Measurements from ENCODE around the gene RBL2. TPM values are rescaled to one million over a fixed set of nuclear protein-coding genes. Genes with fewer than 3 reads are reported as not detected.
A peak's percentile ranks its signal among the peaks of the same experiment; 100 is the strongest.
"Not testable (repeated sequence)": the region's sequence is repeated elsewhere in the genome, so short reads cannot be mapped to it uniquely, and the experiment has no call there.

RBL2 gene
- total RNA-seq, 4 donors from 2014 or later, result 54.4 to 97.4 (median 80.1) TPM

DNA sequence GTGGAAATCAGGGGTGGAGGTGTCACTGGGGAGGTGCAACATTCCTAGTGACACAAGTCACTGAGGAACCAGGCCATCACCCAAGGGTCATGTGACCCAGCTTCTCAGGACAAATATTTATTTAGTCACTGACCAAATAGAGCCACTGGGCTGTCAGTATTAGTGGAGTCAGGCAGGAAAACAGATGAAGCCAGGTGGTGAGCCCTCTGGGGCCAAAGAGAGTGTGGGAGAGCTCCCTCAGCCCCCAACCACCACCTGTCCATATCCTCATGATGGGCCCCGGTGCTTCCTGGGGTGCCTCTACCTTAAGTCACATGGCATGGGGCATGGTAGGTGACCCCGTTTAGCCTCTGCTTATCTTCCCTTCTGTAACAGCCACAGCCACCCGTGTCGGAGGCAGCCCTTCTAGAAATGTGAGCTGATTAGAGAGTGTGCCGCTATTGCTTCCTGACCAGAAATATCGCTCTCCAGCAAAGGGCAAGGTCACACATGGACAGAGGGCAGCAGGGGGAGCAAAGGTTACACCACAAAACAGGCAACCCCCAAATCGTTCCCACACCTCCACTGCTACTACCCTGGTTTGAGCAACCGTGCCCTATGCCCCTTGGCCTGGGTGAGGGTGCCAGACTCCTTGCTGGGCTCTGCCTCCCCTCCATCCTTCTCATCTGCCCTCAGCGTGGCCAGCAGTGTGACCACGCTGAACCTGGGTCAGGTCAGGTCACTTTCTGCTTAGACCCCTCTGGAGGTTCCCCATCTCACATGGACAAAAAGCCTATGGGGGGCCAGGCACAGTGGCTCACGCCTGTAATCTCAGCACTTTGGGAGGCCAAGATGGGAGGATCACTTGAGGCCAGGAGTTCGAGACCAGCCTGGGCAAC lies 77.4 kb downstream of the RBL2 start:
- DNase-seq (ENCODE audit: low spot score), result no peak
- no peak for ATAC-seq (ENCODE audit: low FRiP score)
- TF ChIP-seq, protein P1, sequence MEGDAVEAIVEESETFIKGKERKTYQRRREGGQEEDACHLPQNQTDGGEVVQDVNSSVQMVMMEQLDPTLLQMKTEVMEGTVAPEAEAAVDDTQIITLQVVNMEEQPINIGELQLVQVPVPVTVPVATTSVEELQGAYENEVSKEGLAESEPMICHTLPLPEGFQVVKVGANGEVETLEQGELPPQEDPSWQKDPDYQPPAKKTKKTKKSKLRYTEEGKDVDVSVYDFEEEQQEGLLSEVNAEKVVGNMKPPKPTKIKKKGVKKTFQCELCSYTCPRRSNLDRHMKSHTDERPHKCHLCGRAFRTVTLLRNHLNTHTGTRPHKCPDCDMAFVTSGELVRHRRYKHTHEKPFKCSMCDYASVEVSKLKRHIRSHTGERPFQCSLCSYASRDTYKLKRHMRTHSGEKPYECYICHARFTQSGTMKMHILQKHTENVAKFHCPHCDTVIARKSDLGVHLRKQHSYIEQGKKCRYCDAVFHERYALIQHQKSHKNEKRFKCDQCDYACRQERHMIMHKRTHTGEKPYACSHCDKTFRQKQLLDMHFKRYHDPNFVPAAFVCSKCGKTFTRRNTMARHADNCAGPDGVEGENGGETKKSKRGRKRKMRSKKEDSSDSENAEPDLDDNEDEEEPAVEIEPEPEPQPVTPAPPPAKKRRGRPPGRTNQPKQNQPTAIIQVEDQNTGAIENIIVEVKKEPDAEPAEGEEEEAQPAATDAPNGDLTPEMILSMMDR (IDR thresholded peaks at IDR 0.05), result no peak

DNA sequence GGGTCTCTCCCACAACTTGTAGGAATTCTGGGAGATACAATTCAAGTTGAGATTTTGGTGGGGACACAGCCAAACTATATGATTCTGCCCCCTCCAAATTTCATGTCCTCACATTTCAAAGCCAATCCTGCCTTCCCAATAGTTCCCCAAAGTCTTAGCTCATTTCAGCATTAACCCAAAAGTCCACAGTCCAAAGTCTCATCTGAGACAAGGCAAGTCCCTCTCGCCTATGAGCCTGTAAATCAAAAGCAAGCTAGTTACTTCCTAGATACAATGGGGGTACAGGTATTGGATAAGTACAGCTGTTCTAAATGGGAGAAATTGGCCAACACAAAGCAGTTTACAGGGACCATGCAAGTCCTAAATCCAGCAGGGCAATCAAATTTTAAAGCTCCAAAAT lies 78.5 kb downstream of the RBL2 start:
- not testable (repeated sequence) for DNase-seq (ENCODE audit: low spot score); ATAC-seq (ENCODE audit: low FRiP score)

DNA sequence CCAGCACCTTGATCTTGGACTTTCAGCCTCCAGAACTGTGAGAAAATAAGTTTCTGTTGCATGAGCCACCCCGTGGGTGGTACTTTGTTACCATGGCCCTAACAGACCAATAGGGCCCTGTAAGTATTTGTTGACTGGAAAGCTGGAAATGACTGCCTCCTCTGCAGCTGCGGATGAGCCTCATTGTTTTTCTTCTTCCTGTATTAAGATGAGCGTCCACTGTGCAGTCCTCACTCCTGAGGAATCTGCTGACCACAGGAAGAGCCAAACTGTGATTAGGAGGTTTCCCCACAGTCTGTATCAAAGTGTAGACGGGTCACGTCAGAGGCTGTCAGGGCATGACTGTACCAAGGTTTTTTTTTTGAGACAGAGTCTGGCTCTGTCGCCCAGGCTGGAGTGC lies 81.0 kb downstream of the RBL2 start:
- TF ChIP-seq, protein P1 (IDR thresholded peaks at IDR 0.05), result no peak
- ATAC-seq (ENCODE audit: low FRiP score) (no peak), DNase-seq (ENCODE audit: low spot score) (no peak)

DNA sequence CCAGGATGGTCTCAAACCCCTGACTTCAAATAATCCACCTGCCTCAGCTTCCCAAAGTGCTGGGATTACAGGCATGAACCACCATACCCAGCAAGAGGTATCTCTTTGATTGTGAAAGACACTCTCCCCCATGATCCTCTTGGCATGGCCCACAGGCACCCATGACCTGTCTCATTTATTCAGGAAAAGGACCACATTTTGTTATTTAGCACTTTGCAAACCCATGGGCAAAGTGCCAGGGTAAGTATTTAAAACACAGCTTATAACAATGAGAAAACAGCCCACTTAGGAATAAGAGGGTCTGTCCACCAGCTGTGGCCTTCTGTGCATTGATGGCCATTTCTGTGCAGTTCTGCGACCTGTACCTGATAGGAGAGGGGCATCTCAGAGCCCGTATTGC lies 81.5 kb downstream of the RBL2 start:
- DNase-seq (ENCODE audit: low spot score) (no peak), ATAC-seq (ENCODE audit: low FRiP score) (no peak)
- TF ChIP-seq, protein P1 (IDR thresholded peaks at IDR 0.05), result no peak

DNA sequence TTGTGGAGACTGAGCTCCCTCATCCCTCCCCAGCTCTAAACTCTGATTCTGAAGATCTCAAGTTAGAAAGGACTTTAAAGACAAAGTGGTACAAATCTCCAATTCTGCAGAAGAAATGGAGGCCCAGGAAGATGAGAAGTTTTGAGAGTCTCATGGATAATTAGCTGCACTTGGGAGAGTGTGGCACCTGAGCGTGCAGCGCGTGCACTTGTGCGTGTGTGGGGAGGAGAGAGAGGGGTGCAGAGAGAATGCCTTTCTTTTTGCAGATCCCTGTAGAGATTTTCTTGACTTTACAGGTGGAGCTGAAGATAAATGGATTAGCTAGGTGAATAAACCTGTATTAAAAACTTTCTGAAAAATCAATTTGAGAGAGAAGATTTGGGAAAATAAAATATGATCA lies 83.6 kb downstream of the RBL2 start:
- TF ChIP-seq, protein P1 (IDR thresholded peaks at IDR 0.05), result no peak

DNA sequence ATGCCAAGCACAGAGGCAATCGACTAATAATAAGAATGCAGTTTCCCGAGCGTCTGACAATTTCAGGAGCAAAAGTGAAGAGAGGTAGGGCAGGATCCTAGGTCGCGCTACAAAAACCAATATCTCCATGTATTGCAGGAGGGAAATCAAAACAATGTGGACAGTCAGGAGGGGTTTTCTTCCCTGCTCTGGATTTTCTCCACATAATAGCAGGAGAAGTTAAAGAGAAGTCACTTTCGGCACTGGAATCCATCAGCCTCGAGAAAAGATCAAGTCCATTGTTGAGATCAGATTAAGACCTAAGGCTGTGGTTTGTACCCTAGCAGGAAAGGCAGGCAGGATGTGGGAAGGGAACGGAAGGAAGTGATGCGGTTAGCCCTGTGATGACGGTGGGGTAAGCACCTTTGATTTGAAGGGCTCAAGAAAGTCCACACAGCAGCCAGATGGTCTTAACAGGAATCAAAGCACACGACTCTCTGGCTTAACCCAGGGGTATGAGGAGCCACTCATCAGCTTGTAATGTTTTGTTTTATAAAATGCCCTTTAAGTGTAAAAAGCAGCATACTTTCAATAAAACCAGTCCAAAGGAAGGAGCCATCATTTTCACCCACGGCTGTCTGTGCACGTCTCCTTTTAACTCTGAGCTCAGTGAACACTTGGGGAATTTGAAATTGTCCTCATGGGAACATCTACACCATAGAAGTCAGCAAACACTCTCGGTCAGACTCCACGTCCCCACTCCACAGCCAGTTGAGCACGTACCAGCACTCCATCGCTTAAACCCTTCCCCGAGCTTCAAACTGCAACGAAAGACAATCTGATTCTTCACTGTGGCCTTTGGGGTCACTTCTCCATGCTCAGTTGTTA lies 84.5 kb downstream of the RBL2 start:
- ATAC-seq (ENCODE audit: low FRiP score) (peak; percentile 53), DNase-seq (ENCODE audit: low spot score) (no peak)
- TF ChIP-seq, protein P1 (IDR thresholded peaks at IDR 0.05), result no peak

More for the DNA sequence above, 83.6 kb downstream of the RBL2 start:
- DNase-seq (ENCODE audit: low spot score) (no peak), ATAC-seq (ENCODE audit: low FRiP score) (no peak)

DNA sequence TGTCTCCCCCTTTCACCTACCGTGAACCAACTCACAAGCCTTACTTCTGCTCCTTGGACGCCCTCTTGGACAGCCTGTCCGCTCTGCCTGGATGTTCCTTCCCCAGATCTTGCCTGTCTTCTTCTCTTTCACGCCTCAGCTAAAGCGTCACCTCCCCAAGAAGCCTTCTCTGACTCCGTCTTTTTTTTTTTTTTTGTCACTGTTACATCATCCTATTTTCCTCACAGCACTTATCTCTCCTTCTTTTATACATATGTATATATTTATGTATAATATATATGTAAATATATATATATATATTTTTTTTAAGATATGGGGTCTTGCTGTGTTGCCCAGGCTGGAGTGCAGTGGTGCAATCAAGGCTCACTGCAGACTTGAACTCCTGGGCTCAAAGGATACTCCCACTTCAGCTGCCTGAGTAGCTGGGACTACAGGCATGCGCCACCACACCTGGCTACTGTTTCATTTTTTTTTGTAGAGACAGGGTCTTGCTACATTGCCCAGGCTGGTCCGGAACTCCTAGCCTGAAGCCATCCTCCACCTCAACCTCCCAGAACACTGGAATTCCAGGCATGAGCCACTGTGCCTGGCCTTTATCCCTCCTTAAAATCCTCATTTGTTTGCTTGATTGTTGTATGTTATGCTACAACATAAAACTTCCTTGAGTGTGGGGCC lies 85.3 kb downstream of the RBL2 start:
- TF ChIP-seq, protein P1 (IDR thresholded peaks at IDR 0.05), result no peak
- ATAC-seq (ENCODE audit: low FRiP score), result no peak
- no peak for DNase-seq (ENCODE audit: low spot score)

All from omental fat pad (tissue), 4 donors.